ENCODE measurements around the gene ABHD17A. TPM values are rescaled to one million over a fixed set of nuclear protein-coding genes. Genes with fewer than 3 reads are reported as not detected.

The ABHD17A gene
- total RNA-seq, 1 experiment from 2014 or later: 60.7 TPM

- Mint-ChIP-seq H3K27ac (no peak overlapping the region), H3K4me3 (no peak overlapping the region), H3K27me3 (ENCODE audit: low read depth) (peaks cover 8% of the 10 kb centered on the region; the same call in 1 of the 2 replicates), H3K36me3 (peaks cover 31% of the 10 kb centered on the region), H3K9me3 (no peaks in the 10 kb centered on the region), H3K4me1 (no peaks in the 10 kb centered on the region)
- ChIA-PET CTCF (interaction anchor here (0.5 kb wide), 1 partner anchor 94 kb away, joined by 3 read pairs; no protein-coding TSS in a partner anchor), POLR2A (no interaction called here)
- DNase-seq (ENCODE audit: low spot score) (no peak), ATAC-seq (no peak)
- TF ChIP-seq ZNF263 (CRISPR knock-in tag; IDR thresholded peaks at IDR 0.05; ENCODE audit: low read depth): no peak
- no peak for TF ChIP-seq ZNF416 (CRISPR knock-in tag; IDR thresholded peaks at IDR 0.05)
- TF ChIP-seq NR2C2 (CRISPR knock-in tag; IDR thresholded peaks at IDR 0.05): no peak
- TF ChIP-seq ZNF138 (CRISPR knock-in tag; conservative IDR thresholded peaks at IDR 0.05): no peak
- no peak for TF ChIP-seq NFYB (CRISPR knock-in tag; conservative IDR thresholded peaks at IDR 0.05; ENCODE audit: low read depth)
- TF ChIP-seq NR3C1 (CRISPR knock-in tag; conservative IDR thresholded peaks at IDR 0.05; ENCODE audit: low read depth): no peak
- no peak for TF ChIP-seq STAT6 (CRISPR knock-in tag; conservative IDR thresholded peaks at IDR 0.05; ENCODE audit: low read depth)
- TF ChIP-seq TCF7 (CRISPR knock-in tag; IDR thresholded peaks at IDR 0.05; ENCODE audit: low read depth): no peak
These were observed 38.0 kb upstream of the ABHD17A start for GRCh38 chr19:1923319-1923718.

GRCh38 chr19:1922803-1923202 is 37.5 kb upstream of the ABHD17A start:
- Mint-ChIP-seq H3K27me3 (ENCODE audit: low read depth) (peaks cover 4% of the 10 kb centered on the region; the same call in 1 of the 2 replicates), H3K27ac (no peak overlapping the region), H3K4me1 (no peaks in the 10 kb centered on the region), H3K36me3 (peaks cover 35% of the 10 kb centered on the region), H3K9me3 (no peaks in the 10 kb centered on the region), H3K4me3 (no peak overlapping the region)
- ATAC-seq: no peak
- ChIA-PET CTCF (interaction anchor here (0.5 kb wide), 1 partner anchor 94 kb away, joined by 3 read pairs; no protein-coding TSS in a partner anchor), POLR2A (no interaction called here)
- no peak for DNase-seq (ENCODE audit: low spot score)
- TF ChIP-seq GTF2I (CRISPR knock-in tag; conservative IDR thresholded peaks at IDR 0.05) (0 out of 2 replicates have a peak, but pooled peaks have one; percentile 45), E2F1 (CRISPR knock-in tag; IDR thresholded peaks at IDR 0.05) (no peak)

- no peak overlapping the region for H3K4me3 Mint-ChIP-seq
- no peaks in the 10 kb centered on the region for H3K4me1 Mint-ChIP-seq
- POLR2A ChIA-PET: no interaction called here
- DNase-seq (ENCODE audit: low spot score) (no peak), ATAC-seq (no peak)
- CTCF ChIA-PET: no interaction called here
- H3K27ac Mint-ChIP-seq: no peak overlapping the region
- H3K27me3 Mint-ChIP-seq (ENCODE audit: low read depth): no peaks in the 10 kb centered on the region
- peaks cover 35% of the 10 kb centered on the region for H3K36me3 Mint-ChIP-seq
- no peaks in the 10 kb centered on the region for H3K9me3 Mint-ChIP-seq
- TF ChIP-seq CDX4 (CRISPR knock-in tag; IDR thresholded peaks at IDR 0.05; ENCODE audit: borderline replicate concordance) (no peak), HMGA2 (CRISPR knock-in tag; IDR thresholded peaks at IDR 0.05) (no peak), NFE2L1 (CRISPR knock-in tag; IDR thresholded peaks at IDR 0.05) (no peak), AR (CRISPR knock-in tag; IDR thresholded peaks at IDR 0.05) (no peak), ZBTB21 (CRISPR knock-in tag; IDR thresholded peaks at IDR 0.05; ENCODE audit: borderline replicate concordance) (no peak), NR1H2 (CRISPR knock-in tag; IDR thresholded peaks at IDR 0.05) (no peak), CREM (CRISPR knock-in tag; IDR thresholded peaks at IDR 0.05) (no peak), ZNF121 (CRISPR knock-in tag; IDR thresholded peaks at IDR 0.05) (no peak), STAT6 (CRISPR knock-in tag; conservative IDR thresholded peaks at IDR 0.05; ENCODE audit: low read depth) (no peak), RORB (CRISPR knock-in tag; IDR thresholded peaks at IDR 0.05) (no peak), SOX15 (CRISPR knock-in tag; IDR thresholded peaks at IDR 0.05) (no peak), ATF2 (CRISPR knock-in tag; IDR thresholded peaks at IDR 0.05; ENCODE audit: borderline replicate concordance, low read depth) (no peak), GRHL2 (CRISPR knock-in tag; IDR thresholded peaks at IDR 0.05; ENCODE audit: insufficient replicate concordance, severe bottlenecking) (no peak)
These were observed 36.5 kb upstream of the ABHD17A start for GRCh38 chr19:1921825-1922224.
